CD4-positive, alpha-beta T cell treated with Interleukin-6 for 4 hours (primary cell): ENCODE data around the gene PPP2CA.
"Not testable (repeated sequence)": the region's sequence is repeated elsewhere in the genome, so short reads cannot be mapped to it uniquely, and the experiment has no call there.

Source experiments
- DNase-seq: peaks from one replicate; pipeline ENCODE4 v3.0.0-alpha.2; 2020; ENCODE audit warnings: mixed read lengths

PPP2CA gene

GRCh38 chr5:134225780-134226440, at the start of gene PPP2CA:
TSS of gene PPP2CA (minus strand) at chr5:134226073. CDS start at chr5:134225861, 212 bp downstream.
- peak; percentile 99 for DNase-seq

GRCh38 chr5:134273642-134274395, 47.9 kb upstream of the PPP2CA start:
- DNase-seq, result no peak

GRCh38 chr5:134271059-134271458, 45.2 kb upstream of the PPP2CA start:
- no peak for DNase-seq

GRCh38 chr5:134268919-134269318, 43.0 kb upstream of the PPP2CA start:
- DNase-seq, result no peak

GRCh38 chr5:134268019-134268601, 42.2 kb upstream of the PPP2CA start:
- no peak for DNase-seq

- DNase-seq, result no peak
These were observed 41.6 kb upstream of the PPP2CA start for GRCh38 chr5:134267366-134268018.

- DNase-seq, result no peak
These were observed 37.9 kb upstream of the PPP2CA start for GRCh38 chr5:134263801-134264200.

- not testable (repeated sequence) for DNase-seq
These were observed 36.8 kb upstream of the PPP2CA start for GRCh38 chr5:134262629-134263028.

- DNase-seq, result no peak
These were observed 33.0 kb upstream of the PPP2CA start for GRCh38 chr5:134258896-134259295.

- no peak for DNase-seq
These were observed 31.3 kb upstream of the PPP2CA start for GRCh38 chr5:134257176-134257575.

GRCh38 chr5:134255418-134256150, 29.7 kb upstream of the PPP2CA start:
- DNase-seq, result no peak

- not testable (repeated sequence) for DNase-seq
These were observed 27.7 kb upstream of the PPP2CA start for GRCh38 chr5:134253368-134254153.

- no peak for DNase-seq
These were observed 26.8 kb upstream of the PPP2CA start for GRCh38 chr5:134252671-134253070.

- no peak for DNase-seq
These were observed 25.1 kb upstream of the PPP2CA start for GRCh38 chr5:134250949-134251348.

GRCh38 chr5:134249469-134250379, 23.9 kb upstream of the PPP2CA start:
- no peak for DNase-seq

GRCh38 chr5:134248256-134248655, 22.4 kb upstream of the PPP2CA start:
- no peak for DNase-seq

GRCh38 chr5:134247428-134248224, 21.8 kb upstream of the PPP2CA start:
- DNase-seq, result no peak

- DNase-seq, result no peak
These were observed 21.0 kb upstream of the PPP2CA start for GRCh38 chr5:134246771-134247427.

GRCh38 chr5:134245692-134246091, 19.8 kb upstream of the PPP2CA start:
- DNase-seq, result no peak
